Liver (tissue), 9 donors: ENCODE results near the gene ATF7. TPM values are rescaled to one million over a fixed set of nuclear protein-coding genes. Genes with fewer than 3 reads are reported as not detected.

Experiments used
- DNase-seq: peaks from one replicate; pipeline ENCODE4 v3.0.0-alpha.2; 2017; ENCODE audit warnings: low spot score
- H3K27ac ChIP-seq, 2 donors: one replicate each; pipeline ENCODE4 v1.7.0; 2013; ENCODE audit warnings: inconsistent platforms in 2 of 2, low read length in 2 of 2, control low read depth in 1 of 2, low read depth in 1 of 2, mild to moderate bottlenecking in 1 of 2
- H3K27me3 ChIP-seq, 4 donors: one replicate each; pipeline versions ENCODE4 v1.6.1 to v1.7.0; 2013; ENCODE audit warnings: low read length in 3 of 4, inconsistent platforms in 1 of 4, mild to moderate bottlenecking in 1 of 4, moderate library complexity in 1 of 4; ENCODE audit not compliant: control insufficient read depth in 4 of 4, insufficient read depth in 4 of 4
- H3K36me3 ChIP-seq, 4 donors: one replicate each; pipeline versions ENCODE4 v1.6.1 to v1.7.0; 2013; ENCODE audit warnings: low read length in 3 of 4, mild to moderate bottlenecking in 3 of 4, low read depth in 1 of 4, moderate library complexity in 1 of 4; ENCODE audit not compliant: control insufficient read depth in 4 of 4, insufficient read depth in 3 of 4
- H3K4me1 ChIP-seq, 4 donors: one replicate each; pipeline versions ENCODE4 v1.6.1 to v1.7.0; 2013; ENCODE audit warnings: low read length in 3 of 4, mild to moderate bottlenecking in 3 of 4, moderate library complexity in 1 of 4; ENCODE audit not compliant: control insufficient read depth in 4 of 4, insufficient read depth in 4 of 4
- H3K4me3 ChIP-seq, 3 donors: one replicate each; pipeline versions ENCODE4 v1.6.1 to v1.7.0; 2013; ENCODE audit warnings: low read length in 3 of 3, control low read depth in 1 of 3, low read depth in 1 of 3, mild to moderate bottlenecking in 1 of 3
- H3K9ac ChIP-seq, 2 donors: one replicate each; pipeline ENCODE4 v1.7.0; 2013; ENCODE audit warnings: low read length in 2 of 2, mild to moderate bottlenecking in 2 of 2, moderate library complexity in 2 of 2, control low read depth in 1 of 2, low read depth in 1 of 2
- H3K9me3 ChIP-seq, 4 donors: one replicate each; pipeline versions ENCODE4 v1.6.1 to v1.7.0; 2013; ENCODE audit warnings: low read length in 3 of 4; ENCODE audit not compliant: control insufficient read depth in 4 of 4
- FOXA1 ChIP-seq: IDR thresholded peaks from 2 replicates; pipeline ENCODE4 v1.6.1; 2016; ENCODE audit warnings: antibody characterized with exemption
- FOXA2 ChIP-seq: IDR thresholded peaks from 2 replicates; pipeline ENCODE4 v1.6.1; 2016; ENCODE audit warnings: antibody characterized with exemption
- GABPA ChIP-seq, 2 donors: IDR thresholded peaks in 1 of 2; conservative IDR thresholded peaks in 1 of 2; 2 replicates each; pipeline ENCODE4 v1.6.1; 2016; ENCODE audit warnings: antibody characterized with exemption in 2 of 2, mild to moderate bottlenecking in 1 of 2, moderate library complexity in 1 of 2
- HNF4A ChIP-seq, 2 donors: conservative IDR thresholded peaks; 2 replicates each; pipeline ENCODE4 v1.6.1; 2016; ENCODE audit warnings: antibody characterized with exemption in 2 of 2, mild to moderate bottlenecking in 2 of 2
- HNF4G ChIP-seq: IDR thresholded peaks from 2 replicates; pipeline ENCODE4 v1.6.1; 2016; ENCODE audit warnings: antibody characterized with exemption
- JUND ChIP-seq, 2 donors: IDR thresholded peaks; 2 replicates each; pipeline ENCODE4 v1.6.1; 2016; ENCODE audit warnings: antibody characterized with exemption in 2 of 2
- MAX ChIP-seq: IDR thresholded peaks from 2 replicates; pipeline ENCODE4 v1.6.1; 2016; ENCODE audit warnings: antibody characterized with exemption
- NR2F2 ChIP-seq: IDR thresholded peaks from 2 replicates; pipeline ENCODE4 v1.6.1; 2016; ENCODE audit warnings: antibody characterized with exemption
- RAD21 ChIP-seq, 2 donors: IDR thresholded peaks; 2 replicates each; pipeline ENCODE4 v1.6.1; 2016; ENCODE audit warnings: antibody characterized with exemption in 2 of 2, mild to moderate bottlenecking in 2 of 2
- REST ChIP-seq: IDR thresholded peaks from 2 replicates; pipeline ENCODE4 v1.6.1; 2016; ENCODE audit warnings: antibody characterized with exemption, mild to moderate bottlenecking
- RXRA ChIP-seq, 2 donors: IDR thresholded peaks; 2 replicates each; pipeline ENCODE4 v1.6.1; 2017 to 2018; ENCODE audit warnings: antibody characterized with exemption in 2 of 2, mild to moderate bottlenecking in 1 of 2
- SP1 ChIP-seq: IDR thresholded peaks from 2 replicates; pipeline ENCODE4 v1.6.1; 2018; ENCODE audit warnings: antibody characterized with exemption, mild to moderate bottlenecking
- TAF1 ChIP-seq: conservative IDR thresholded peaks from 2 replicates; pipeline ENCODE4 v1.6.1; 2016; ENCODE audit warnings: antibody characterized with exemption, mild to moderate bottlenecking
- YY1 ChIP-seq: IDR thresholded peaks from 2 replicates; pipeline ENCODE4 v1.6.1; 2016; ENCODE audit warnings: antibody characterized with exemption, mild to moderate bottlenecking
- WGBS: extraction: QIAGEN DNeasy Blood & Tissue Kit; methylation state at CpG from one replicate; pipeline ENCODE4 v1.1.7; 2013; 5-methylcytosine and 5-hydroxymethylcytosine counted together
- polyA plus RNA-seq, 2 donors: library from polyadenylated mRNA; stranded (reverse) in 1 of 2; unstranded in 1 of 2; fragments of 200-250 nt in 1 of 2; fragments of >200 nt in 1 of 2; fragmentation: Nextera tagmentation in 1 of 2; extraction: Ambion mirVana in 1 of 2; gene quantifications; one replicate each; pipeline versions ENCODE4 v1.2.1 to v1.2.3, GENCODE V29; 2013 to 2015
- total RNA-seq, 2 donors: library from RNA; depleted of rRNA; stranded (reverse); fragments of >200 nt; gene quantifications; one replicate each; pipeline ENCODE4 v1.2.3, GENCODE V29; 2014
- TF ChIP-seq, protein P1 (sequence below): fragments of 150-350 bp; IDR thresholded peaks from 2 replicates; pipeline ENCODE4 v1.5.1; 2017; ENCODE audit warnings: improper control_type of control experiment, low read depth, low read length; ENCODE audit not compliant: missing input control
- TF ChIP-seq, protein P2 (sequence below): IDR thresholded peaks from 2 replicates; pipeline ENCODE4 v1.6.1; 2016; ENCODE audit warnings: antibody characterized with exemption
- TF ChIP-seq, protein P3 (sequence below): IDR thresholded peaks from 2 replicates; pipeline ENCODE4 v1.6.1; 2016; ENCODE audit warnings: antibody characterized with exemption
- donor health status: healthy.
- donor health status: healthy.
- donor health status: healthy.
- donor health status: healthy.
- donor health status: healthy.

The ATF7 gene
- total and polyA plus RNA-seq, 4 donors, result 5.3 to 14.5 (median 9.9) TPM

DNA sequence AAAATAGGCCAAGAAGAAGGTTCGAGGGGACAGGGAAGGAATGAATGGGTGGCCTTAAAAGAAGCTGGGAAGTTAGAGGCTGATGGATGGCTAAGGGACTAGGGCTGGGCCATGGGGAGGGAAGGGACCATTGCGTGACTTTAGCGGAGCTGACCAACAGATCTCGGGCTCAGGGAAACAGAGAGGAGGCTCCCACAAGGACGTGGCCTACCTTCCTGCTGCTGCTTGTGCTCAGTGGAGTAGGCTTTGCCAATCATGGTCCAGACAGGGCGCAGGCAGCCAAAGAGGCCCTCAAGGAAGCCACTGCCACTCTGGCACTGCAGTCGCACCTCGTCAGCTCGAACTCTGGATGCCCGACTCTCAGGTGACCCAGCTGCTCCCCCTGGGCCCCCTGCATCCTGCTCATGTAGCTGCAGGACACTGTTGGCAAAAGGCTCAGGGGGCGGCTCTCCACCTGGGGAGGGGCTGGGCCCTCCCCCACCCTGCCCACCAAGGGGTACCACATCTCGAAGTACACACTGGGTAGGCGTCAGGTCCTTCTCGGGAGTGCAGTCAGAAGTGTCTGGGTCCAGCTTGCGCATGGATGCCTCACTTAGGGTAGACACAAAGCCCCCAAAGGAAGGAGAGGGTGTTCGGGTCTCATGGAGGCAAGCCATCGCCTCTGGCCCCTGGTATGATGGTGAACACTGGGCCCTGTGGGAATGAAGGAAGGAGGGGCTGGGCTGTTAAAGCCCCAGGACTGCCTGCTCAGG is 139.3 kb downstream of the ATF7 start:
- H3K4me1 ChIP-seq, result no peaks in the 10 kb centered on the region
- DNase-seq, result no peak
- no peak overlapping the region for H3K4me3 ChIP-seq
- no peak overlapping the region for H3K27ac ChIP-seq
- no peaks in the 10 kb centered on the region for H3K27me3 ChIP-seq
- H3K9me3 ChIP-seq, result no peaks in the 10 kb centered on the region
- TF ChIP-seq, protein P1, sequence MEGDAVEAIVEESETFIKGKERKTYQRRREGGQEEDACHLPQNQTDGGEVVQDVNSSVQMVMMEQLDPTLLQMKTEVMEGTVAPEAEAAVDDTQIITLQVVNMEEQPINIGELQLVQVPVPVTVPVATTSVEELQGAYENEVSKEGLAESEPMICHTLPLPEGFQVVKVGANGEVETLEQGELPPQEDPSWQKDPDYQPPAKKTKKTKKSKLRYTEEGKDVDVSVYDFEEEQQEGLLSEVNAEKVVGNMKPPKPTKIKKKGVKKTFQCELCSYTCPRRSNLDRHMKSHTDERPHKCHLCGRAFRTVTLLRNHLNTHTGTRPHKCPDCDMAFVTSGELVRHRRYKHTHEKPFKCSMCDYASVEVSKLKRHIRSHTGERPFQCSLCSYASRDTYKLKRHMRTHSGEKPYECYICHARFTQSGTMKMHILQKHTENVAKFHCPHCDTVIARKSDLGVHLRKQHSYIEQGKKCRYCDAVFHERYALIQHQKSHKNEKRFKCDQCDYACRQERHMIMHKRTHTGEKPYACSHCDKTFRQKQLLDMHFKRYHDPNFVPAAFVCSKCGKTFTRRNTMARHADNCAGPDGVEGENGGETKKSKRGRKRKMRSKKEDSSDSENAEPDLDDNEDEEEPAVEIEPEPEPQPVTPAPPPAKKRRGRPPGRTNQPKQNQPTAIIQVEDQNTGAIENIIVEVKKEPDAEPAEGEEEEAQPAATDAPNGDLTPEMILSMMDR, result no peak
- no peak for TF ChIP-seq FOXA1
- no peak for TF ChIP-seq RAD21 (IDR thresholded peaks at IDR 0.05)
- TF ChIP-seq YY1, result no peak
- TF ChIP-seq, protein P2, sequence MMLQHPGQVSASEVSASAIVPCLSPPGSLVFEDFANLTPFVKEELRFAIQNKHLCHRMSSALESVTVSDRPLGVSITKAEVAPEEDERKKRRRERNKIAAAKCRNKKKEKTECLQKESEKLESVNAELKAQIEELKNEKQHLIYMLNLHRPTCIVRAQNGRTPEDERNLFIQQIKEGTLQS, result no peak
- TF ChIP-seq SP1, result no peak
- TF ChIP-seq, protein P3, sequence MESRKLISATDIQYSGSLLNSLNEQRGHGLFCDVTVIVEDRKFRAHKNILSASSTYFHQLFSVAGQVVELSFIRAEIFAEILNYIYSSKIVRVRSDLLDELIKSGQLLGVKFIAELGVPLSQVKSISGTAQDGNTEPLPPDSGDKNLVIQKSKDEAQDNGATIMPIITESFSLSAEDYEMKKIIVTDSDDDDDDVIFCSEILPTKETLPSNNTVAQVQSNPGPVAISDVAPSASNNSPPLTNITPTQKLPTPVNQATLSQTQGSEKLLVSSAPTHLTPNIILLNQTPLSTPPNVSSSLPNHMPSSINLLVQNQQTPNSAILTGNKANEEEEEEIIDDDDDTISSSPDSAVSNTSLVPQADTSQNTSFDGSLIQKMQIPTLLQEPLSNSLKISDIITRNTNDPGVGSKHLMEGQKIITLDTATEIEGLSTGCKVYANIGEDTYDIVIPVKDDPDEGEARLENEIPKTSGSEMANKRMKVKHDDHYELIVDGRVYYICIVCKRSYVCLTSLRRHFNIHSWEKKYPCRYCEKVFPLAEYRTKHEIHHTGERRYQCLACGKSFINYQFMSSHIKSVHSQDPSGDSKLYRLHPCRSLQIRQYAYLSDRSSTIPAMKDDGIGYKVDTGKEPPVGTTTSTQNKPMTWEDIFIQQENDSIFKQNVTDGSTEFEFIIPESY, result no peak
- no peak for TF ChIP-seq HNF4G
- TF ChIP-seq GABPA (IDR thresholded peaks at IDR 0.05 in 1 of 2, conservative IDR thresholded peaks at IDR 0.05 in 1 of 2), result no peak
- no peak for TF ChIP-seq NR2F2
- H3K9ac ChIP-seq, result no peak overlapping the region
- H3K36me3 ChIP-seq, result peaks cover 0 to 25% (median 13%) of the 10 kb centered on the region in 4 donors
- 91% methylated on average over 17 of the region's 17 CpGs for WGBS

- Histone ChIP-seq H3K4me1 (no peaks in the 10 kb centered on the region), H3K9ac (no peak overlapping the region), H3K27me3 (no peaks in the 10 kb centered on the region), H3K4me3 (no peak overlapping the region), H3K36me3 (peaks cover 0 to 30% (median 17%) of the 10 kb centered on the region in 4 donors), H3K9me3 (no peaks in the 10 kb centered on the region), H3K27ac (no peak overlapping the region)
- 96% methylated on average over 10 of the region's 10 CpGs for WGBS
- no peak for DNase-seq
- TF ChIP-seq MAX (no peak), RAD21 (IDR thresholded peaks at IDR 0.05) (no peak), FOXA2 (no peak), SP1 (no peak), FOXA1 (no peak), HNF4A (conservative IDR thresholded peaks at IDR 0.05) (no peak), RXRA (IDR thresholded peaks at IDR 0.05) (no peak), REST (no peak), JUND (IDR thresholded peaks at IDR 0.05) (no peak), TAF1 (no peak), HNF4G (no peak), GABPA (IDR thresholded peaks at IDR 0.05 in 1 of 2, conservative IDR thresholded peaks at IDR 0.05 in 1 of 2) (no peak), NR2F2 (no peak), YY1 (no peak)
- TF ChIP-seq, protein P3, result no peak
- TF ChIP-seq, protein P1, result no peak
Observed at GRCh38 chr12:53485955-53486735, 140.0 kb downstream of the ATF7 start.
